Neural cell (in vitro differentiated cells): ENCODE results near the gene GAREM1.

ENCODE experiments used
- EP300 ChIP-seq: fragments of 450-650 bp; conservative IDR thresholded peaks from 2 replicates; pipeline ENCODE4 v1.6.1; 2014; ENCODE audit warnings: antibody characterized with exemption, mild to moderate bottlenecking, moderate library complexity; ENCODE audit not compliant: poor library complexity, severe bottlenecking
- EZH2 ChIP-seq: fragments of 200-600, 300-800 bp; shearing (Covaris generic), sonication (generic); IDR thresholded peaks from 2 replicates; pipeline ENCODE4 v1.6.1; 2014; ENCODE audit warnings: antibody characterized with exemption, low read length, borderline replicate concordance, mild to moderate bottlenecking; ENCODE audit not compliant: insufficient read depth, poor library complexity, severe bottlenecking
- MXI1 ChIP-seq: fragments of 450-650 bp; conservative IDR thresholded peaks from 2 replicates; pipeline ENCODE4 v1.6.1; 2014; ENCODE audit warnings: antibody characterized with exemption, mild to moderate bottlenecking; ENCODE audit not compliant: poor library complexity, severe bottlenecking
- POLR2AphosphoS5 ChIP-seq: IDR thresholded peaks from 2 replicates; pipeline ENCODE4 v1.6.1; 2012
- RAD21 ChIP-seq: fragments of 450-650 bp; conservative IDR thresholded peaks from 2 replicates; pipeline ENCODE4 v1.6.1; 2014; ENCODE audit warnings: antibody characterized with exemption, mild to moderate bottlenecking, moderate library complexity
- SMC3 ChIP-seq: fragments of 450-650 bp; conservative IDR thresholded peaks from 2 replicates; pipeline ENCODE4 v1.6.1; 2014; ENCODE audit warnings: antibody characterized with exemption, mild to moderate bottlenecking, moderate library complexity; ENCODE audit not compliant: poor library complexity
- TAF1 ChIP-seq: IDR thresholded peaks from 2 replicates; pipeline ENCODE4 v1.6.1; 2012; ENCODE audit warnings: low read depth
- TF ChIP-seq, protein P1 (sequence below): fragments of 450-650 bp; IDR thresholded peaks from 2 replicates; pipeline ENCODE4 v1.5.1; 2014; ENCODE audit warnings: antibody characterized with exemption, mild to moderate bottlenecking, moderate library complexity; ENCODE audit not compliant: poor library complexity, severe bottlenecking
- TF ChIP-seq, protein P2 (sequence below): IDR thresholded peaks from 2 replicates; pipeline ENCODE4 v1.6.1; 2012; ENCODE audit warnings: borderline replicate concordance

DNA sequence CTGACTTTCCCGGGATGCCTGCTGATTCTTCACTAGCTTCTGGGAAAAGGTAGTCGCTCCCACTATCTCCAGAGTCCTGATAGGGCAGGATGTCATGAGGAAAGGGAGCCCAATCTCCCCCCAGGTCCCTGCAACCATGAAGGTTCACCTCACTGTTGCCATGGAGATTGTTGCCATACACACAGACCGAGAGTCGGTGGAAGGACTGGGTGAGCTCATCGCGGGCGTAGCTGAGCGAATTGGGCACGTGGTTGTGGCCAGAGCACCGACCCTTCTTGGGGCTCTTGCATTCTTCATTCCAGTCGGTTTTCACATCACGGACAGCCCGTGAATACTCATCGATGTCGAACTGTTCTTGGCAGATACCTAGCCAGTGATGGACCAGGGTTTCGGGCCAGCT lies 183.4 kb downstream of the GAREM1 start:
- TF ChIP-seq, protein P1, sequence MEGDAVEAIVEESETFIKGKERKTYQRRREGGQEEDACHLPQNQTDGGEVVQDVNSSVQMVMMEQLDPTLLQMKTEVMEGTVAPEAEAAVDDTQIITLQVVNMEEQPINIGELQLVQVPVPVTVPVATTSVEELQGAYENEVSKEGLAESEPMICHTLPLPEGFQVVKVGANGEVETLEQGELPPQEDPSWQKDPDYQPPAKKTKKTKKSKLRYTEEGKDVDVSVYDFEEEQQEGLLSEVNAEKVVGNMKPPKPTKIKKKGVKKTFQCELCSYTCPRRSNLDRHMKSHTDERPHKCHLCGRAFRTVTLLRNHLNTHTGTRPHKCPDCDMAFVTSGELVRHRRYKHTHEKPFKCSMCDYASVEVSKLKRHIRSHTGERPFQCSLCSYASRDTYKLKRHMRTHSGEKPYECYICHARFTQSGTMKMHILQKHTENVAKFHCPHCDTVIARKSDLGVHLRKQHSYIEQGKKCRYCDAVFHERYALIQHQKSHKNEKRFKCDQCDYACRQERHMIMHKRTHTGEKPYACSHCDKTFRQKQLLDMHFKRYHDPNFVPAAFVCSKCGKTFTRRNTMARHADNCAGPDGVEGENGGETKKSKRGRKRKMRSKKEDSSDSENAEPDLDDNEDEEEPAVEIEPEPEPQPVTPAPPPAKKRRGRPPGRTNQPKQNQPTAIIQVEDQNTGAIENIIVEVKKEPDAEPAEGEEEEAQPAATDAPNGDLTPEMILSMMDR: no peak
- TF ChIP-seq POLR2AphosphoS5: no peak
- TF ChIP-seq EP300: no peak
- TF ChIP-seq, protein P2, sequence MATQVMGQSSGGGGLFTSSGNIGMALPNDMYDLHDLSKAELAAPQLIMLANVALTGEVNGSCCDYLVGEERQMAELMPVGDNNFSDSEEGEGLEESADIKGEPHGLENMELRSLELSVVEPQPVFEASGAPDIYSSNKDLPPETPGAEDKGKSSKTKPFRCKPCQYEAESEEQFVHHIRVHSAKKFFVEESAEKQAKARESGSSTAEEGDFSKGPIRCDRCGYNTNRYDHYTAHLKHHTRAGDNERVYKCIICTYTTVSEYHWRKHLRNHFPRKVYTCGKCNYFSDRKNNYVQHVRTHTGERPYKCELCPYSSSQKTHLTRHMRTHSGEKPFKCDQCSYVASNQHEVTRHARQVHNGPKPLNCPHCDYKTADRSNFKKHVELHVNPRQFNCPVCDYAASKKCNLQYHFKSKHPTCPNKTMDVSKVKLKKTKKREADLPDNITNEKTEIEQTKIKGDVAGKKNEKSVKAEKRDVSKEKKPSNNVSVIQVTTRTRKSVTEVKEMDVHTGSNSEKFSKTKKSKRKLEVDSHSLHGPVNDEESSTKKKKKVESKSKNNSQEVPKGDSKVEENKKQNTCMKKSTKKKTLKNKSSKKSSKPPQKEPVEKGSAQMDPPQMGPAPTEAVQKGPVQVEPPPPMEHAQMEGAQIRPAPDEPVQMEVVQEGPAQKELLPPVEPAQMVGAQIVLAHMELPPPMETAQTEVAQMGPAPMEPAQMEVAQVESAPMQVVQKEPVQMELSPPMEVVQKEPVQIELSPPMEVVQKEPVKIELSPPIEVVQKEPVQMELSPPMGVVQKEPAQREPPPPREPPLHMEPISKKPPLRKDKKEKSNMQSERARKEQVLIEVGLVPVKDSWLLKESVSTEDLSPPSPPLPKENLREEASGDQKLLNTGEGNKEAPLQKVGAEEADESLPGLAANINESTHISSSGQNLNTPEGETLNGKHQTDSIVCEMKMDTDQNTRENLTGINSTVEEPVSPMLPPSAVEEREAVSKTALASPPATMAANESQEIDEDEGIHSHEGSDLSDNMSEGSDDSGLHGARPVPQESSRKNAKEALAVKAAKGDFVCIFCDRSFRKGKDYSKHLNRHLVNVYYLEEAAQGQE: no peak
- TF ChIP-seq SMC3: no peak
- TF ChIP-seq EZH2: no peak
- no peak for TF ChIP-seq TAF1
- TF ChIP-seq RAD21: no peak
- TF ChIP-seq MXI1: no peak
